Measurements from ENCODE around the gene MSRB1.
A peak's percentile ranks its signal among the peaks of the same experiment; 100 is the strongest.

MSRB1 gene

DNA sequence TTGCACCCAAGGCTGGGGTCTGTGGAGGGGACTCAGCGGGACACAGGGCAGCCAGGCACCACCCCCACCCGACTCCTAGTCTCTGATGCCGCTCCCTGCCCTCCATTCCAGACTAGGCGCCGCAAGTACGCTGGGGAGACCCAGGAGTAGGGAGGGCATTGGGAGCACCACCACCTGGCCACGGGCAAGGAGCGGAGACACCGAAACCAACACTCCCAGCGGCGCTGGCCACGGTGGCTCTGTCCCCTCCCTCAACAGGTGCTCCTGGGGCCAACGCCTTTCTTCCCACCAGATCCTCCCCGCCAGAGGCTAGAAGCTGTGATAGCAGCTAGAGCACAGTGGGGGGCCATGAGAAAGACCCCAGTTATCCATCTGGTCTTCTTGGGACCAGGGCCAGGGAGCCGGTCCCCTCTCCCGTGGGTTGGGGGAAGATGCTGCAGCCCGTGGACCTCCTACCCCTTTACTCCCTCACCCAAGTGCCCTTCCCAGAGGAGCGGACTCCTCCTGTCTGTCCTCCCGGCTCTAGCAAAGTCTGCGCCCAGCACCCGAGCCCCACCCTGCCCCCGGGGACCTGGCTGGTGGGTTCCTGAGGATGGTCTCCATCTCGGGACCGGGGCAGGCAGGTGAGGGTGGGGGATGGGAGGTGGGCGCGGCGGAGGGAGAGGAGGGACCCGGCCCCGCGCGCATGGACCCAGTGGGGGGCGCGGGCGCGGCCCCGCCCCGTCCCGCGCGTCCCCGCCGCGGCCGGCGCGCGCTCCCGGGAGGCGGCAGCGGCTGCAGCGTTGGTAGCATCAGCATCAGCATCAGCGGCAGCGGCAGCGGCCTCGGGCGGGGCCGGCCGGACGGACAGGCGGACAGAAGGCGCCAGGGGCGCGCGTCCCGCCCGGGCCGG lies 46.5 kb upstream of the MSRB1 start, which contains the start of gene SYNGR3:
TSS of gene SYNGR3 (plus strand) at position 762 of the 892 bp plus-strand sequence. CDS start 133 bp downstream, outside the sequence.
- TF ChIP-seq, protein P1, sequence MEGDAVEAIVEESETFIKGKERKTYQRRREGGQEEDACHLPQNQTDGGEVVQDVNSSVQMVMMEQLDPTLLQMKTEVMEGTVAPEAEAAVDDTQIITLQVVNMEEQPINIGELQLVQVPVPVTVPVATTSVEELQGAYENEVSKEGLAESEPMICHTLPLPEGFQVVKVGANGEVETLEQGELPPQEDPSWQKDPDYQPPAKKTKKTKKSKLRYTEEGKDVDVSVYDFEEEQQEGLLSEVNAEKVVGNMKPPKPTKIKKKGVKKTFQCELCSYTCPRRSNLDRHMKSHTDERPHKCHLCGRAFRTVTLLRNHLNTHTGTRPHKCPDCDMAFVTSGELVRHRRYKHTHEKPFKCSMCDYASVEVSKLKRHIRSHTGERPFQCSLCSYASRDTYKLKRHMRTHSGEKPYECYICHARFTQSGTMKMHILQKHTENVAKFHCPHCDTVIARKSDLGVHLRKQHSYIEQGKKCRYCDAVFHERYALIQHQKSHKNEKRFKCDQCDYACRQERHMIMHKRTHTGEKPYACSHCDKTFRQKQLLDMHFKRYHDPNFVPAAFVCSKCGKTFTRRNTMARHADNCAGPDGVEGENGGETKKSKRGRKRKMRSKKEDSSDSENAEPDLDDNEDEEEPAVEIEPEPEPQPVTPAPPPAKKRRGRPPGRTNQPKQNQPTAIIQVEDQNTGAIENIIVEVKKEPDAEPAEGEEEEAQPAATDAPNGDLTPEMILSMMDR (conservative IDR thresholded peaks at IDR 0.05; ENCODE audit: low read length) = no peak
- H3K4me3 ChIP-seq (ENCODE audit: low read length) = no peak within 1 kb of the TSS; the same call in 1 of the 2 replicates
- DNase-seq (ENCODE audit: low read depth) = no peak

DNA sequence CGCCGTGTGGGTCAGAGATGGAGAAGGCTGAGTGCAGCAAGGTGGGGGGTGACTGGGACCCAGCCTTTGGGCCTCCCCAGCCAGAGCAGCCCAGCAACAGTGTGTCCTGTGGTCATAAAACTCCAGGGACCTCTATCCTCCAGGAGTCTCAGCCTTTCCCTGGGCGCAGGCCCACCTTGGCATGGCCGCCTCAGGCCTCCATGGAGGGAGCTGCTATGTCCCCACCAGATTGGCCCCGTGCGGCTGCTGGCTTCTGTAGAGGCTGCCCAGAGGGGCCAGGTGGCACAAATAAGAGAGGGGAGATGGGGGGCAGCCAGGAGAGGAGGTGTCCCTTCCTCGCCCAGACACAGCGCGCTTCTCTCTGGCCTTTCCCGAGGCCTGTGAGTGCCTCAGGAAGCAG lies 44.2 kb upstream of the MSRB1 start:
- no peak for DNase-seq (ENCODE audit: low read depth)
- H3K4me3 ChIP-seq (ENCODE audit: low read length) = no peak overlapping the region
- TF ChIP-seq, protein P1 (conservative IDR thresholded peaks at IDR 0.05; ENCODE audit: low read length) = no peak

DNA sequence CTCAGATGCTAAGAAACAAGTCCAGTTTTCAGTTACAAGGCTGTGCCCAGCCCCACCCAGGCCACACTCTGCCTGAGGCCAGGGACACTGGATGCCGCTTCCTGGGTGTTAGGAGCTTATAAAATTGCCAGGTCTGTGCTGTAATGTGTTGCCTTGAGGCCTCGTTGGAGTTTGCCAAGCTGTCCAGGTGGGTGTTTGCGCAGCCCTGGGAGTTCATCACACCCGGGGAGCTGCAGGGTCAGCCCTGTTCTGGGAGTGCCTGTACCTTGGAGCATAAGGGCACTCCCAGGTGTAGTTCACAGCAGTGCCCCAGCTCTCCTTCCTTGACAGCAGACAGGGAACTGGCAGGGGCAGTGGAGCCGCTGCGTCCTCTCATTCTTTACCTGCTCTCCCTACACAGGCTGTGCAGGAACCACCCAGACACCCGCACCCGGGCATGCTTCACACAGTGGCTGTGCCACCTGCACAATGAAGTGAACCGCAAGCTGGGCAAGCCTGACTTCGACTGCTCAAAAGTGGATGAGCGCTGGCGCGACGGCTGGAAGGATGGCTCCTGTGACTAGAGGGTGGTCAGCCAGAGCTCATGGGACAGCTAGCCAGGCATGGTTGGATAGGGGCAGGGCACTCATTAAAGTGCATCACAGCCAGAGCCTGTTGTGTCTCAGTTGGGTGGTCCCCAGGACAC lies 42.6 kb upstream of the MSRB1 start:
- peak overlapping the region; percentile 76; the same call in 1 of the 2 replicates for H3K4me3 ChIP-seq (ENCODE audit: low read length)
- TF ChIP-seq, protein P1 (conservative IDR thresholded peaks at IDR 0.05; ENCODE audit: low read length) = no peak
- DNase-seq (ENCODE audit: low read depth) = no peak

DNA sequence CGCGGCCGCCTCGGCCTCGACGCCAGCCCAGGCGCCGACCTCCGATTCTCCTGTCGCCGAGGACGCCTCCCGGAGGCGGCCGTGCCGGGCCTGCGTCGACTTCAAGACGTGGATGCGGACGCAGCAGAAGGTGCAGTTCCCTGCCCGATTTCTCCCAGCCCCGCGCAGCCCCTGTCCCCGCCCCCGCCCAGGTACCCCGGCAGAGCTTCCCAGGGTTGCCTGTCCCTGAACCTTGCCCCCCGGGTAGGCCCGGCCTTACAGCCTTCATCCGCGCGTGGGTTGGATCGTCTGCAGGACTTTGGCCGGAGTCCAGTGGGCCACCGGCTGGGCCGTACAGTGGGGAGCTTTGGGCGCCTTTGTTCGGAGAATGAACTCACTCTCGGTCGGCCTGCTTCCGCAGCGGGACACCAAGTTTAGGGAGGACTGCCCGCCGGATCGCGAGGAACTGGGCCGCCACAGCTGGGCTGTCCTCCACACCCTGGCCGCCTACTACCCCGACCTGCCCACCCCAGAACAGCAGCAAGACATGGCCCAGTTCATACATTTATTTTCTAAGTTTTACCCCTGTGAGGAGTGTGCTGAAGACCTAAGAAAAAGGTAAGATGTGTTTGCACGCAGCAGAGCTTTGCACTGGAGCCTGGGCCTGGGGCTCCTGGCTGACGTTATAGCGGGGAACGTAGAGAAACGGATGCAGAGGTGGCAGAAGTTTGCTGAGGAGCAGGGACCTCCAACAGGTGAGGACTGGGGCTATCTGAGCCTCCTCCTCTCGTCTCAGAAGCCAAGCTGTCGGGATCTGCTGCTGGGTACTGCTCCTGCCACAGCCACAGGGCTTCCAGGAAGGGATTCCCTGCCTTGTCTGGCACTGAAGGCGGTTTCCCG lies 41.6 kb upstream of the MSRB1 start:
- DNase-seq (ENCODE audit: low read depth) = no peak
- TF ChIP-seq, protein P1 (conservative IDR thresholded peaks at IDR 0.05; ENCODE audit: low read length) = no peak
- peak overlapping the region; percentile 76 for H3K4me3 ChIP-seq (ENCODE audit: low read length)

DNA sequence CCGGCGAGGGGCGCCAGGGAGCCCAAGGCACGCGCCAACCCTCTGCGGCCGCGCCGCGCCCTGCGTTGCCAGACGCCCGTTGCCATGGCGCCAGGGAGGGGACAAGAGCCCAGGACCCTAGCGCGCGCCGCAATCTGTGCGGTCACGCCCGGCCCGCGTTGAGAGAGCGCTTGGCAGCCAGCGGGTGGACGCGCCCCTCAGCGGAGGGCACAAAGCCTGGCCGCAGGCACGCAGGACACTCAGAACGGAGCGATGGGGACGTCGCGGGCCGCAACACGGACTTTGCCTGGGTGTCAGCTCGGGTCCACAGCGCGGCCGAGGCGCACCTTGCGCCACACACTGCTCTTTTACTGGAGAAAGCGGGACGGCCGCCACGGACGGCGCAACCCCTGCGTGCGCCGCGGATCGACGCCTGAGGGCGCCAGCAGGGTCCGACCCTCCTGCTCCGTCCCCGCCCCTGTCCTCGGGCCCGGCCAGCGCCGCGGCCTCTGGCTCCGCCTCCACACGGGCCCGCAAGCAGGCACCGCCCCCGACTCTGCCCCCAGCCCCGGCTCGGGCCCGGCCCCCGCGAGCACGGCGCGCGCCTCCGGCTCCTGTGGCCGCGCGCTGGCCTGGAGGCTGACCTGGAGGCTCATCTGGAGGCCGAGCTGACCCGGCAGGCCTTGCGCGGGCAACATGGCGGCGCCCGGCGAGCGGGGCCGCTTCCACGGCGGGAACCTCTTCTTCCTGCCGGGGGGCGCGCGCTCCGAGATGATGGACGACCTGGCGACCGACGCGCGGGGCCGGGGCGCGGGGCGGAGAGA lies 40.7 kb upstream of the MSRB1 start, which contains the start of gene GFER:
TSS of gene GFER (plus strand) at position 650 of the 803 bp plus-strand sequence. CDS start at position 676, 26 bp downstream.
- peak within 1 kb of the TSS; percentile 76 for H3K4me3 ChIP-seq (ENCODE audit: low read length)
- DNase-seq (ENCODE audit: low read depth) = peak; percentile 92
- TF ChIP-seq, protein P1 (conservative IDR thresholded peaks at IDR 0.05; ENCODE audit: low read length) = peak; percentile 34

DNA sequence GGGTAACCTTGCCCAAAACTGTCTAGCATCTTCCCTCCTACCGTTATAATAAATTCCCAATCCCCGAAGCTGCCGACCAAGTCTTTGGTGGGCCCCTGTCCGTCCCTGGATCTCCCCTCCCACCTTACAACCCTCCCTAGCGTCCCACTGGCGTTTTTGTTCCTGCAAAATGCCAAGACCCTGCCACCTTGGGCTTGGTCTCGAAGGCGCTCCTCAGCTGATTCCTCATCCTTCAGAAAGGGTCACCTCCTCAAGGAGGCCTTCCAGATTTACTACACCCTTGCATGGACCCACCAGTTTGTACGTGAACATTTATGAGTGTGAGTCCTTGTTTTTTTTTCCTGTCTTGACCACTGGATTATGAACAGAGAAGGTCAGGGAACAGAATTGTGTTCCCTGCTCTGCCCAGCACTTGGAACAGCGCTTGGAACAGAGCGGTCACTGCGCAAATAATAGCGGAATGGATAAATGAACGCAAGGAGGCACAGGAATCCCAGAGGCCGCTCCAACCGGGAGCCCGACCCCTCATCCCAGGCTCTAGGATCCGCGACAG lies 40.1 kb upstream of the MSRB1 start:
- H3K4me3 ChIP-seq (ENCODE audit: low read length) = peak overlapping the region; percentile 63
- no peak for DNase-seq (ENCODE audit: low read depth)
- TF ChIP-seq, protein P1 (conservative IDR thresholded peaks at IDR 0.05; ENCODE audit: low read length) = no peak; the same call in 1 of the 2 replicates

All from AG10803 (cell line).